GM21381 (cell line): Measurements from ENCODE around the gene AR.

Experiments used
- ATAC-seq: cut with Tn5 transposase; IDR thresholded peaks from one replicate; pipeline ENCODE4 v1.9.1; 2021; ENCODE audit warnings: mild to moderate bottlenecking, moderate library complexity; ENCODE audit not compliant: unreplicated experiment

AR gene, protein sequence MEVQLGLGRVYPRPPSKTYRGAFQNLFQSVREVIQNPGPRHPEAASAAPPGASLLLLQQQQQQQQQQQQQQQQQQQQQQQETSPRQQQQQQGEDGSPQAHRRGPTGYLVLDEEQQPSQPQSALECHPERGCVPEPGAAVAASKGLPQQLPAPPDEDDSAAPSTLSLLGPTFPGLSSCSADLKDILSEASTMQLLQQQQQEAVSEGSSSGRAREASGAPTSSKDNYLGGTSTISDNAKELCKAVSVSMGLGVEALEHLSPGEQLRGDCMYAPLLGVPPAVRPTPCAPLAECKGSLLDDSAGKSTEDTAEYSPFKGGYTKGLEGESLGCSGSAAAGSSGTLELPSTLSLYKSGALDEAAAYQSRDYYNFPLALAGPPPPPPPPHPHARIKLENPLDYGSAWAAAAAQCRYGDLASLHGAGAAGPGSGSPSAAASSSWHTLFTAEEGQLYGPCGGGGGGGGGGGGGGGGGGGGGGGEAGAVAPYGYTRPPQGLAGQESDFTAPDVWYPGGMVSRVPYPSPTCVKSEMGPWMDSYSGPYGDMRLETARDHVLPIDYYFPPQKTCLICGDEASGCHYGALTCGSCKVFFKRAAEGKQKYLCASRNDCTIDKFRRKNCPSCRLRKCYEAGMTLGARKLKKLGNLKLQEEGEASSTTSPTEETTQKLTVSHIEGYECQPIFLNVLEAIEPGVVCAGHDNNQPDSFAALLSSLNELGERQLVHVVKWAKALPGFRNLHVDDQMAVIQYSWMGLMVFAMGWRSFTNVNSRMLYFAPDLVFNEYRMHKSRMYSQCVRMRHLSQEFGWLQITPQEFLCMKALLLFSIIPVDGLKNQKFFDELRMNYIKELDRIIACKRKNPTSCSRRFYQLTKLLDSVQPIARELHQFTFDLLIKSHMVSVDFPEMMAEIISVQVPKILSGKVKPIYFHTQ

GRCh38 chrX:67543818-67544217, at the start of gene AR:
Gene AR, plus strand, starts transcription at chrX:67544021. Its CDS starts 1,126 bp downstream, at chrX:67545147.
- ATAC-seq, result no peak

DNA sequence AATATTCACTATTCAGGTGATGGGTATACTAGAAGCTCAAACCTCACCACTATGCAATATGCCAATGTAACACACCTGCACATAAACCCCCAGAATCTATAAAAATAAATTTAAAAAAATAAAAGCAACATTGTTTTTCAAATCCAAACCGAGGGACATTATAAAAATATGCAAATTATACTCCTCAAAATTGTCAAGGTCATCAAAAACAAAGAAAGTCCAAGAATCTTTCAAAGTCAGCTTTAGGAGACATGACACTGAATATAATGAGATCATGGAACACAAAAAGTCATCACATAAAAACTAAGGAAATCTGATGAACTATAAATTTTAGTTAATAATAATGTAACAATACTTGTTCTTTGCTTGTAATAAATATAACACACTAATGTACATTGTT, 43.2 kb upstream of the AR start:
- no peak for ATAC-seq

DNA sequence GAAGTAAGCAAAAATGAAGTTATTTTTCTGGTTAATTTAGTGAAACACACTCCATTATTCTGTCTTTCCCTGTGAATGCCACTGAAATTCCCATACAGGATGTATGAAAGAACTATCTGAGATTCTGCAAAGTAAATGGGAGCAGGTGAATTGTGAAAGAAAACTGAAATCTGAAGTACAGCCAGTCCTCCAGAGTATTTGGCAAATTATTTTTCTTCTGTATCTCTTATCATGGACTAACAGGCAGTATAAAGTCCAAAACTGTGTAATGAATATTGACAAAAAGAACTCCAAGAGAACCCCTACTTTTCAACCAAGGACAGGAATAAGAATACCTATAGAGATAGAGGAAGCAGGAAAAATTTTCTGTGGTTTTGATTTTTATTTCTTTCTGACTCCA, 40.8 kb upstream of the AR start:
- no peak for ATAC-seq

GRCh38 chrX:67503453-67503852, 40.4 kb upstream of the AR start:
- no peak for ATAC-seq

- no peak for ATAC-seq
Measured at GRCh38 chrX:67520671-67521070, 23.1 kb upstream of the AR start.

GRCh38 chrX:67523002-67523681, 20.7 kb upstream of the AR start:
- ATAC-seq, result no peak

DNA sequence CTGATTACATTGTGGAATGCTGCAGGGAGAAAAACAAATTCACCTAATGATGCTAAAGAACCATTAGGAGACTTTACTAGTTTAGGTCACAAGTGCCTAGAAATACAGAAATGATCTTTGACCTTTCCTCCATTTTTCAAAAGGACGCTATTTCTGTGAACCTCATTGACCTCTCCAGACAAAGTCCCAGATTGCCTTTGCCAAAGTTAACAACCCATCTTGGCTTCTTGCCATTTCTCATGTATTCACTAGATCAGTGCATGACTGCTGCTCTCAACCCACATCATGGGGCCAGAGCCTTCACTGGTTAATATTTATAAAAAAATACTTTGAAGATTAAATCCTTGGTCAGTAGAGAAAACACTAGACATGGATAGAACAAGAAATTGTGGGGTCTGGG, 19.9 kb upstream of the AR start:
- ATAC-seq, result no peak

GRCh38 chrX:67524428-67524827, 19.4 kb upstream of the AR start:
- no peak for ATAC-seq

GRCh38 chrX:67524950-67525691, 18.7 kb upstream of the AR start:
- no peak for ATAC-seq

GRCh38 chrX:67536564-67536963, 7.3 kb upstream of the AR start:
- no peak for ATAC-seq

DNA sequence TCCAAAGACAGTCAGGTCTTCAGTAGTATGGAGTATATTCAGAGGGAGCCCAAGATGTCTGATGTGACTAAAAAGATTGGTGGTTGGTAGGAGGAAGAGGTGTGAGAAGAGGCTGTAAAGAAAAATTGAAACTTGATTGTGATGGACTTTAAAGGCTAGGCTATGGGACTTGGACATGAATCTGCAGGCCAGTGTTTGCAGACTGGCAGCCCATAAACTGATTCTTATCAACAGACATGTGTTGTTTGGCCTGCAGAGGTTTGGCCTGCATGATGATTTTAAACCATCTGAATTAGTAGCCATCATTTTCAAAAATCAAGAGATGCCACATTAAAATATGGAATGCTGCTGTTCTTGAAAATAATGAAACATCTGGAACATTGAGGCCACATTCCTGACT, 5.4 kb upstream of the AR start:
- ATAC-seq, result no peak

GRCh38 chrX:67544281-67545035, 637 bp downstream of the AR start:
- no peak for ATAC-seq

DNA sequence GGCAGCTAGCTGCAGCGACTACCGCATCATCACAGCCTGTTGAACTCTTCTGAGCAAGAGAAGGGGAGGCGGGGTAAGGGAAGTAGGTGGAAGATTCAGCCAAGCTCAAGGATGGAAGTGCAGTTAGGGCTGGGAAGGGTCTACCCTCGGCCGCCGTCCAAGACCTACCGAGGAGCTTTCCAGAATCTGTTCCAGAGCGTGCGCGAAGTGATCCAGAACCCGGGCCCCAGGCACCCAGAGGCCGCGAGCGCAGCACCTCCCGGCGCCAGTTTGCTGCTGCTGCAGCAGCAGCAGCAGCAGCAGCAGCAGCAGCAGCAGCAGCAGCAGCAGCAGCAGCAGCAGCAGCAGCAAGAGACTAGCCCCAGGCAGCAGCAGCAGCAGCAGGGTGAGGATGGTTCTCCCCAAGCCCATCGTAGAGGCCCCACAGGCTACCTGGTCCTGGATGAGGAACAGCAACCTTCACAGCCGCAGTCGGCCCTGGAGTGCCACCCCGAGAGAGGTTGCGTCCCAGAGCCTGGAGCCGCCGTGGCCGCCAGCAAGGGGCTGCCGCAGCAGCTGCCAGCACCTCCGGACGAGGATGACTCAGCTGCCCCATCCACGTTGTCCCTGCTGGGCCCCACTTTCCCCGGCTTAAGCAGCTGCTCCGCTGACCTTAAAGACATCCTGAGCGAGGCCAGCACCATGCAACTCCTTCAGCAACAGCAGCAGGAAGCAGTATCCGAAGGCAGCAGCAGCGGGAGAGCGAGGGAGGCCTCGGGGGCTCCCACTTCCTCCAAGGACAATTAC, 1.4 kb downstream of the AR start:
- no peak for ATAC-seq

- no peak for ATAC-seq
Measured at GRCh38 chrX:67545893-67546495, 2.2 kb downstream of the AR start.

- no peak for ATAC-seq
Measured at GRCh38 chrX:67546496-67547423, 2.9 kb downstream of the AR start.

GRCh38 chrX:67555578-67556203, 11.9 kb downstream of the AR start:
- no peak for ATAC-seq

DNA sequence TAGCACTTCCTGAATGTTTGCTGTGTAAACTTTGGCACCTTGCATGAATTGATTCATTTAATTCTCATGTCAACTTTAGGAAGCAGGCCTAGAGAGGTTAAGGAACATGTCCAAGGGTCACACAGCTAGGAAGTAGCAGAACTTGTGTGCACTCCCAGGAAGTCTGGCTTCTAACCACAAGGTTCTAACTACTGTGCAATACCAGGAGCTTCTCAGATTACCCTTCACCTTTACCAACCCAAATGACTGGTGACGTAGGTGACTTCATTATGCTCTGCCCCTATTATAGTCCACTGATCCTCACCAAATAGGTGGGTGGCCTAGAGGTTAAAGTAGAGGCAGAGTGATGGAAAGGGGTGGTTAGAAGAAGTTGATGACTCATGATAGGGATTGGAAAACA, 14.4 kb downstream of the AR start:
- no peak for ATAC-seq
